Dermis blood vessel endothelial cell (primary cell): Measurements from ENCODE around the gene CEACAM6. TPM values are rescaled to one million over a fixed set of nuclear protein-coding genes. Genes with fewer than 3 reads are reported as not detected.
A peak's percentile ranks its signal among the peaks of the same experiment; 100 is the strongest.
"Not testable (repeated sequence)": the region's sequence is repeated elsewhere in the genome, so short reads cannot be mapped to it uniquely, and the experiment has no call there.

Source experiments
- DNase-seq: peaks from one replicate; pipeline ENCODE4 v3.0.0; 2010
- total RNA-seq: library from RNA; depleted of rRNA; stranded (reverse); fragments of >200 nt; gene quantifications from 2 replicates; pipeline ENCODE4 v1.2.3, GENCODE V29; 2014

The CEACAM6 gene
- total RNA-seq, 1 donor from 2014 or later = not detected

DNA sequence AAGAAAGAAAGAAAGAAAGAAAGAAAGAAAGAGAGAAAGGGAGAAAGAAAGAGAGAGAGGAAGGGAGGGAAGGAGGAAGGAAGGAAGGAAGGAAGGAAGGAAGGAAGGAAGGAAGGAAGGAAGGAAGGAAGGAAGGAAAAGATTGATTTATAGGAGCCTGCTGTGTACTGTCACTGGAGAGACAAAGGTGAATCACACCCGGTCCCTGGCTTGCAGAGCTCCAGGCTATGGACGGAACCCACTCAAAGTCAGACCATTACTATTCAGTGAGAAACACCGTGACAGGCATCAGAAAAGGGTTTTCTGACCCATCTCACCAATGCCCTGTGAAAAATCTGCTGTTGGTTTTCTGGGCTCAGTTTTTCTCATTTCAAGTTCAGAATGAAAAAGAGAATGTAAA, 7.3 kb upstream of the CEACAM6 start:
- no peak for DNase-seq

DNA sequence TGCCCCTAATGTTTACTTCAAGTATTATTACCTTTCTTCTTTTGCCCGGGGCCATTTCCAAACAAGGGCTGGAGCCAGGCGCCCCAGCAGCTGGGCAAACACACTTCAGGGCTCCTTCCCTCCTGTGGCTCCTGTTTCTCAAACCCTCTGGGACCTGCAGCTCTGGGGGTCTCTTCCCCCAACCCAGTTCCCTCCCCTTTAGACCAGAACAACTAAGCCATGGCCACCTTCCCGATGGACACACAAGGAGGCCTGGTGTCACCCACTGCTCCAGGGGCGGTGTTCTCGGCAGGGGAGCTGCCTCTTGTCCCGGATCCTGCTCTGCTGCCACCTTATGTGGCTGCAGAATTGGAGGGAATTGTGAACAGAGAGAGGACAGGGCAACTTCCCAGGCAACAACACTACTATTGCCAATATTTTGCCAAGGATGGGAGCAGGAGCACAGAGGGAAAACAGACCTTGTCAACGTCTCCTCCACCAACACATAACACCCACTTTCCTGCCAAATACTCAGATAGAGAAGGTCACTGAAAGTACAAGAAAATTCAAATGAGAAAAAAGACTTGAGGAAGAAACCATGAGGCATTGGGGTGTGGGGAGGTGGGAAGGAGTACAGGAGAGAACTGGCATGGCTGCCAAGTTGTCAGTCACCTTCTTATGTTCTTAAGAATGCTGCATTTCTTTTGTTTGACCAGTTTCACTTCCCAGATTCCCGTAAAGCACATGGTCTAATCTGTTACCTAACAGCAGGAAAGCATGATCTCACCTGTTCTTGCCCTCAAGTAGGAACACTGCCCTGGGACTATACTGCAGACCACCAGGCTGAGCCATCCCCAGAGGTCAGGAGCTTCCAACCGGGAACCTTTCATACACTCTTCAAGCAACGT, 4.8 kb upstream of the CEACAM6 start:
- DNase-seq = not testable (repeated sequence)

DNA sequence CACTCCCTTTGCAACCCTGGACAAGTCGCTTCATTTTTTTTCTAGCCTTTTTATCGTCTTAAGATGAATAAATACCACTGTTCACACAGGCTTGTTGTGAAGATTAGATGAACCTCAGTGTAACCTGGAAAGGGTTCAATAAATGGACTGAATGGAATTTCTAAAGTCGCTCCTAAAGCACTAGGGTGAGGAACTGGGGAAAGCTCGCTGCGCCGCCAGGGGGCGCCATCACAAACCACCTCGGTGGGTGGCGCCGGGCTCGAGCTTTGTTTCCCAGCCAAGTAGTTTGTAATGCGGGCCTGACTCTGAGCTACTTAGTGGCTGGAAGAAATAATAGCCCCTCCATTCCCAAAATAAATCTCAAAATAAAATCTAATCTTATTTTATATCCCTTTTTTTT, 2.2 kb upstream of the CEACAM6 start:
- DNase-seq = peak; percentile 58

DNA sequence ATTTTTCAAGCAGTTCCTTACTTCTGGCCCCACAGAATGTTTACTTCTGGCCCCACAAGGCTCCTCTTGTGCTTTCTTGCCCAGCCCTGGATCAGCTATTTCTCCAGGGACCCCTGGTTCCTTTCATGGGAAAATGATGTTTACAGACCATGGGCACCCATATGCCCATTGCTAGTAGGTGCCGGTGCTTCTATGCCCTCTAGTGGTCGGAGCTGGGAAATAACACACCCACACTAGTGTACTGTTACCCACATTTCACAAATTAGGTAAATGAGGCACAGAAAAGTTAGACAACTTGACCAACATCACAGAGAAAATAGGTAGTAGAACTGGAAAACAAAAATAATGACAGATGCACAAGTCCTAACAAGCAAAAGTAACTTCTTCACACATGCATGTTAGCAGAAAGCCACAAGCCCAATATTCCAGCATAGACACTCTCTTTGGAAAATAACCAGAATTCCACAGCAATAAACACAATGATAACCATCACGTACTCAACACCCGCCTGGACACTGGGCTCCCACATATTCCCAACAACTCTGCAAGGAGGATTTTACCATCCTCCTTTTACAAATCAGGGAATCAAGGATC, 1.3 kb upstream of the CEACAM6 start:
- peak; percentile 54 for DNase-seq

DNA sequence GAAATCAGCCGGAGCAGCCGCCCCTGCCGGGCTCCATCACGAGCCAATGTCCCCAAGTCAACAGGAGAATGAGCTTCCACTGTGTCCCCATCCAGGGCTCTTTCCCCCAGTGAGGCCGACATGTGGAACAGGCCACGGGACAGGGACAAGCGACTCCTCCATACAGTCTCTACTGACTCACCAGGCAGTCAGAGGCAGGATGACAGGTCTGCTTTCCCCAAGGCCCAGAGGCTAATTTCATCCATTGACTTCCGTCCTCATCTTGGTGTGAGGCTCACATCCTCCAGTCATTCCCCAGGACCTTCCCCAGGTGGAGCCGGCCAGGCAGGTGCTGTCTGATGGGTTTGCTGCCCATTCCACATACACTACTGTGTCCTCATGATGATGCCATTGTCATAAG, 3.5 kb downstream of the CEACAM6 start:
- no peak for DNase-seq

DNA sequence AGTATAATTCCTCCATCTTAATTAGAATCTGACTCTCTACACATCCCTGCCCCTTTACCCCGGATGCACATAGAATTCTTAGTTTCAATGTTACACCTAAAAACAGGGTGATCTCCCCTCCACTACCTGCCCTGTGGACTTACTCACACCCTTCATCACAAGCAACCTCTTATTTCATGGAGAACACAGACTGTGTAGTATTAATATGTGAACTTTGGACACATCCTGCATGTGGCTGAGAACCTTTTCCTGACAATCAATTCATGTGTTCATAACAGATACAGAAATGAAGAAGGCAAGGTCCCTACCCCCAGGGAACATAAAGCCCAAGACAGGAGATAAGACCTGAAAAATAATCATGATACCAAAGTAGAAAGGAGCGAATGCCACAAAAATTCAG, 11.8 kb downstream of the CEACAM6 start:
- DNase-seq = no peak

DNA sequence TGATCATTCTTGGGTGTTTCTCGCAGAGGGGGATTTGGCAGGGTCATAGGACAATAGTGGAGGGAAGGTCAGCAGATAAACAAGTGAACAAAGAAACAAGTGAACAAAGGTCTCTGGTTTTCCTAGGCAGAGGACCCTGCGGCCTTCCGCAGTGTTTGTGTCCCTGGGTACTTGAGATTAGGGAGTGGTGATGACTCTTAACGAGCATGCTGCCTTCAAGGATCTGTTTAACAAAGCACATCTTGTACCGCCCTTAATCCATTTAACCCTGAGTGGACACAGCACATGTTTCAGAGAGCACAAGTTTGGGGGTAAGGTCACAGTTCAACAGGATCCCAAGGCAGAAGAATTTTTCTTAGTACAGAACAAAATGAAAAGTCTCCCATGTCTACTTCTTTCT, 12.8 kb downstream of the CEACAM6 start:
- not testable (repeated sequence) for DNase-seq

DNA sequence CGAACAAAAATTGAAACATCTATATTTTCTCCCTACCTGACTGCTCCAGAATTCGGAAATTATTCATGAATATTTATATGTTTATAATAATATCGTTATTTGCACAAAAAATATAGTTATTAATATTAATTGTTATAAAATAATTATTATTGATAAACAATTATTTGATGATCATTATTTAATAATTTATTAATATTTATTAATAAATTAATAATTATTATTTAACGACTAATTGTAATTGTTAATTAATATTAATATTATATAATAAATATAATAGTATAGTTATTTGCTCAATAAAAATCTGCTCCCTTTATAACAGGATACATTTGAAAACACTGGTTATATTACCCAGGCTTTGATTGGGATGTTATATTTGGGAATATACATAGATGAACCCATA, 14.3 kb downstream of the CEACAM6 start:
- no peak for DNase-seq

DNA sequence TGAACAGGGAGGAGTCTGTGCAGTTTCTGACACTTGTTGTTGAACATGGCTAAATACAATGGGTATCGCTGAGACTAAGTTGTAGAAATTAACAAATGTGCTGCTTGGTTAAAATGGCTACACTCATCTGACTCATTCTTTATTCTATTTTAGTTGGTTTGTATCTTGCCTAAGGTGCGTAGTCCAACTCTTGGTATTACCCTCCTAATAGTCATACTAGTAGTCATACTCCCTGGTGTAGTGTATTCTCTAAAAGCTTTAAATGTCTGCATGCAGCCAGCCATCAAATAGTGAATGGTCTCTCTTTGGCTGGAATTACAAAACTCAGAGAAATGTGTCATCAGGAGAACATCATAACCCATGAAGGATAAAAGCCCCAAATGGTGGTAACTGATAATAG, 16.1 kb downstream of the CEACAM6 start:
- DNase-seq = no peak

DNA sequence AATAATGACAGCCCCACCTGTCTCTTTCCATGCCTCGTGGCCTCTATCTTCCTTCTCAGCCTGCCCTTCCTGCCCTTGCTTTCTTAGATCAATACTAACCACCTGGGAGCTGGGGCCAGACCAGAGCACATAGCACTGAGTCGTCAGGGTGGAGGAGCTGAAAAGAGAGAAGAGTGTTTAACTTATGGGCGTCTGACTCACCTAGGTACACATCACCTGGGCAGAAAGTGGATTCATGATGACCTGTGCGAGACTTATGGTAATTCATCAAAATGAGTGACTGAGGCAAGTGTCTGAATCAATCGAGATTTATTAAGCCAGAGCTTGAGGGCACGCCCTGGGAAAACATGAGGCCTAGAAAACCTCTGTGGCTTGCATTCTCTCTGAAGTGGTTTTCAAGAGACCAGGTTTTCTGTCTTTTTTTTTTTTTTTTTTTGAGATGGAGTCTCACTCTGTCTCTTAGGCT, 19.2 kb downstream of the CEACAM6 start:
- no peak for DNase-seq

DNA sequence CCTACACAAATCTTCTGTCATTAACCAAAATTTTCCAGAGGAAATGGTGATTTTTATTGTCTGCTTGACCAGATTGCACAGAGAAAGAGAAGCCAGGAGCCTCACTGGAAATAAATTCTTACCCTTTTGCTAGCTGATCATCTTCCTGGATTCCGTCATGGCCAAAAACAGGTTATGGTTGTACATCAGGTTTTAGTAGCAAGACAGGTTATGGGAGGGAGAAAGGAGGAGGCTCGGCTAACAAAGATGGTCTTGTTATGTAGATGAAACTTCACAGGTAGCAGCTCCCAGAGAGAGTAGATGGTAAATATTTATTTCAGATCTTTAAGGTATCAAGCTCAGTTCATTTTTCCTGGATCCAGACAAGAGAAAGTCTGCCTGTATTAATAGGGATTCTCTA, 21.4 kb downstream of the CEACAM6 start:
- no peak for DNase-seq

DNA sequence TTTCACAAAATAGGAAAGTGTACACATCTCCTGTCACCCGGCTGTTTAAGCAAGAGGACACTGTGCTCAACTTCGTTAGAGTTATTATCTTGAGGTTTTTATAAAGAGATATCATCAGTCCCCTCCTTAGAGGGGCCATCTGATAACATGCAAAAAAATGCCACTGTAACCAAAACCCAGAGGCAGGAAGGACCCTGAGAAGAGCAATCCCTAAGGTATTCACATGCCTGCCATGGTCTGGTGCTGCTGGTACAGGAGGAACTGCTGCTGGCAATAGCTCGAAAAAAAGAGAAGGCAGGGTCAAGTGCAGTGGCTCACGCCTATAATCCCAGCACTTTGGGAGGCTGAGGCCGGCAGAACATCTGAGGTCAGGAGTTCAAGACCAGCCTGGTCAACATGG, 28.3 kb downstream of the CEACAM6 start:
- no peak for DNase-seq

DNA sequence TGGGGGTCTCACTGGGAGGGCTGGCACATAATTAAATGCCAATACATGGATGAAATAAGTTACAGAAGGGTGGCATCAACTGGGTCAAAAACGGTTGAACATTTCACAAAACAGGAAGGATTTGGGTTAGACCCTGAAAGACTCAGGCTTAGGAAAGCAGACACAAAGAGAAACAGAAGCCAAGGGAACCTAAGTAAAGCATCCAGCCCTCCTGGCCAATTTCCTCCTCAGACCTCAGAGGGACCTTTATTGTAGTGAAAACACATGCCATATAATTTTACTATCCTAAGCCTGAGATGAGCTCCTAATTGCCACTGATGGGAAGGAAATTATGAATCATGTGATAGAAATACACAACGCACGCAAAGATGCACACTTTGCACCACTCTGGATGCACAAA, 29.0 kb downstream of the CEACAM6 start:
- no peak for DNase-seq

DNA sequence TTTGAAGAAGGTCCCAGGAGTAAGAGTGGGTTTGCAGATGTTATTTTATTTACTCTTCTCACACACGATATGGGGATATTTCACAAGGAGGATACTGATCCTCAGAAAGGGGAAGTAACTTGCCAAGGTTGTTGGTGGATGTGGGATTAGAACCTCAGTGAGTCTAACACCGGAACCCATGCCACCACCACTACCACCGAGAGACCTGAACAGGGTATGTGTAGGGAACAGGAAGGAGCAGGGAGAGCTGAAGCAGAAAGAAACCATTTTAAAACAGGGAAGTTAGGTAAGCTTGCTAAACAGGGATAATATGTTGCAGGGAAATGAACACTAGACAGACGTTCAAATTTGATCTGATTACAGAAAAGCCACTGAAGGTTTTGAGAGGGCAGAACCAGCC, 29.4 kb downstream of the CEACAM6 start:
- no peak for DNase-seq

DNA sequence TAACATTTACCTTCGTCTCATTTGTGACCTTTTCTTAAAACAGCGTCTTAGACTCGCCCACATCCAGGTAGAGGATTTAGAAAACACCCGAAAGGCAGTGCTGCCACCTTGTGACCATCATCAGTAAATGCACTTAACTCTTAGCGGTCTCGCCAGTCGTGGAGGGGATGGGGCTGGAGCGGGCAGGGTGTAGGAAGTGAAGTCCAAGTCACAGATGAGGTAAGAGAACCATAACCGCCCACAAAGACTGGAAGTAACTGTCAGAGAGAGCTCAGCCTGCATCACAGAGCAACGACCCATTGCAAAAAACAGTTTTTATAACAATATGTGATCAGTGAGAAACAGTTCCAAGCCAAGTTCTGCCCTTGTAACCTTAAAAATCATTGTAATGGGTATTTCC, 30.3 kb downstream of the CEACAM6 start:
- peak; percentile 84 for DNase-seq

DNA sequence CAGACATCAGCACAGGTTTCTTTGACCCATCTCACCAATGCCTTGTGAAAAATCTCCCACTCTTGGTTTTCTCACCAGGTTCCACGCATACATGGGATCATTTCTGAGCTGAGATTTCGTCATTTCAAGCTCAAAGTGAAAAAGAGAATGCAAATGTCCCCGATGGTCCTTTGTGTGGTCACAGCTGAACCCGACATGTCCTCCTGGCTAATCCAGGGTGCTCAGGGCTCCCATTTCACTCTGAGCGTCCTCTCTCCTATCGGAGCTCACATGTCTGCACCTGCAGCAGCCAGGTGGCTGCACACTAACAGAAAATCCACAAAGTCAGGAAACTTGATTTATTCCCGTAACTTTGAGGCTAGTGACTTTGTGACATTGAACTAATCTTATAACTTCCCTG, 31.7 kb downstream of the CEACAM6 start:
- no peak for DNase-seq

DNA sequence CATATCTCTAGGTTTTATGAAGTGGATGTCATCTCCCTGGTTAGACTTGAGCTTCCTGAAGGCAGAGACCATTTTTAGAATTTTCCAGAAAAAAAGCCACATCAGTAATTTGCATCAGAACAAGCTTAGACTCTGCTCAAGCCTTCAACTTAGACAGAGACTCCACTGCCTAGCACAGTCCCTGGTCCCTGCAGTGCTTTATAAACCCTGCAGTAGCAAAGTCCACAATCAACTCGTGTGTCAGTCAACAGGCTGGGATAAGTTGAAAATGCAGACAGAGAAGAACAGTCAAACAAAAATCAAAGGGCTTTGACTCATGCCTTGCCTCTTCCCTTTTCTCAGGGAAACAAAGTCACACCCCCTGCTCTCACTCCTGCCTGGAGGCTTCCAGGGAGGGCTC, 33.2 kb downstream of the CEACAM6 start:
- DNase-seq = not testable (repeated sequence)

DNA sequence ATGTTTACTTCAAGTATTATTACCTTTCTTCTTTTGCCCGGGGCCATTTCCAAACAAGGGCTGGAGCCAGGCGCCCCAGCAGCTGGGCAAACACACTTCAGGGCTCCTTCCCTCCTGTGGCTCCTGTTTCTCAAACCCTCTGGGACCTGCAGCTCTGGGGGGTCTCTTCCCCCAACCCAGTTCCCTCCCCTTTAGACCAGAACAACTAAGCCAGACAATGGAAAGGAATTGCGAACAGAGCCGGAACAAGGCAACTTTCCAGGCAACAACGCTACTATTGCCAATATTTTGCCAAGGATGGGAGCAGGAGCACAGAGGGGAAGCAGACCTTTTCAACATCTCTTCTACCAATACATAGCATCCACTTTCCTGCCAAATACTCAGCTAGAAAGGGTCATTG, 33.7 kb downstream of the CEACAM6 start:
- not testable (repeated sequence) for DNase-seq

DNA sequence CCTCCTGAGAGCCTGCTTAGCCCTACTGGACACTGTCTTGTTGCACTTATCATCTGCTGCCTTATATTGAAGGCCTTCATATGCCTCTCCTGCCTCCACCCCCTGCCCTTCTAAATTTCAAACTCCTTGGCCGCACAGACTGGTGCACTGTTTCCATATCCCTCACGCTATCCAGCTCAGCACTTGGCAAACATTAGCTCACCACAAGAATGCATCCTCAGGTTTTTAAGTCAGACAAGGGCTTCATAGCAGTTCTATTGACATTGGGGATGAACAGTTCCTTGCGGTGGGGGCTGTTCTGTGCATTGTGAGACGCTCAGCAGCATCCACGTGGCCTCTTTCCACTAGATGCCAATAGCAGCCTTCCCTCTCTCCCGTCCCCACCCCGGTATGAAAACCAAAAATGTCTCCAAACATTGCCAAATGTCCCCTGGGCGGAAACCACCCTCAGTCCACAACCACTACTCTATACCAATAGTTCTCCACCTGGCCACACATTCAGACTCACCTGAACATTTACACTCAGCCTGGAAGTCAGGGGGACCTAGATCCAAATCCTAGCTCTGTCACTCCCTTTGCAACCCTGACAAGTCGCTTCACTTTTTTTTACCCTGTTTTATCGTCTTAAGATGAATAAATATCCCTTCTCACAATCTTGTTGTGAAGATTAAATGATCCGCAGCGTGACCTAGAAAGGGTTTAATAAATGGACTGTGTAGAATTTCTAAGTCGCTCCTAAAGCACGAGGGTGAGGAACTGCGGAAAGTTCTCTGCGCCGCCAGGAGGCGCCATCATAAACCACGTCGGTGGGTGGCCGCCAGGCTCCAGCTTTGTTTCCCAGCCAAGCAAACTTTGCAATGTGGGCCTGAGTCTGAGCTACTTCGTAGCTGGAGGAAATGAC, 37.4 kb downstream of the CEACAM6 start:
- peak; percentile 71 for DNase-seq

DNA sequence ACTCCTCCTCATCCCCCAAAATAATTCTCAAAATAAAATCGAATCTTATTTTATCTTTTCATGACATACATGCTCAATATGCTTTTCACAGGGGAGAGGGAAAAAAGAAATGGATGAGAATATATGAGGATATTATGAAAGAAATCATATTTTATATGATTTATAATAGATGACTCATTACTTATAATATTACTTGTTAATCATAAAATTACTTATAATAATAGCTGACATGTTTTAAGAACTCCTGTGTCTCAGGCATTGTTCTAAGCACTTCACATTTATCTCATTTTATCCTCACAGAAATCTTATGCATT, 38.0 kb downstream of the CEACAM6 start:
- DNase-seq = no peak

DNA sequence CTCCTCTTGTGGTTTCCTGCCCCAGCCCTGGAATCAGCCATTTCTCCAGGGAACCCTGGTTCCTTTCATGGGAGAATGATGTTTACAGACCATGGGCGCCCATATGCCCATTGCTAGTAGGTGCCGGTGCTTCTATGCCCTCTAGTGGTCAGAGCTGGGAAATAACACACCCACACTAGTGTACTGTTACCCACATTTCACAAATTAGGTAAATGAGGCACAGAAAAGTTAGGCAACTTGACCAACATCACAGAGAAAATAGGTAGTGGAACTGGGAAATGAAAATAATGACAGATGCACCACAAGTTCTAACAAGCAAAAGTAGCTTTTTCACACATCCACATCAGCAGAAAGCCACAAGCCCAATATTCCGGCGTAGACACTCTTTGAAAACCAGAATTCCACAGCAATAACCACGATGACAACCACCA, 39.7 kb downstream of the CEACAM6 start:
- DNase-seq = peak; percentile 63

DNA sequence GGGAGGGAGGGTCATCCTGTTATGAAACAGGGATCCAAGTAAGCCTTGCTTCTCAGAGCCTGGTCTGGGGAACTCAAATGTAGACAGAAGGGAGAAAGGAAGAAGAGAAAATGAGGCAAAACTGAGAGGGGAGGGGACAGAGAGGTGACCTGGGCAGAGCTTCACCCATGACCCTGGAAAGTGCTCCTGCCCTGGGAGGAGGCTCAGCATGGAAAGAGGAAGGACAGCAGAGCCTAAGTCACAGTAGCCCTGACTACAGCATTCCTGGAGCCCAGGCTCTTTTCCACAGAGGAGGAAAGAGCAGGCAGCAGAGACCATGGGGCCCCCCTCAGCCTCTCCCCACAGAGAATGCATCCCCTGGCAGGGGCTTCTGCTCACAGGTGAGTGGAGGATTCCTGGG, 41.0 kb downstream of the CEACAM6 start, which contains the start of gene CEACAM3:
Gene CEACAM3, plus strand, starts transcription at position 226 of the 400 bp plus-strand sequence. Its CDS starts 91 bp downstream, at position 317.
- no peak for DNase-seq

DNA sequence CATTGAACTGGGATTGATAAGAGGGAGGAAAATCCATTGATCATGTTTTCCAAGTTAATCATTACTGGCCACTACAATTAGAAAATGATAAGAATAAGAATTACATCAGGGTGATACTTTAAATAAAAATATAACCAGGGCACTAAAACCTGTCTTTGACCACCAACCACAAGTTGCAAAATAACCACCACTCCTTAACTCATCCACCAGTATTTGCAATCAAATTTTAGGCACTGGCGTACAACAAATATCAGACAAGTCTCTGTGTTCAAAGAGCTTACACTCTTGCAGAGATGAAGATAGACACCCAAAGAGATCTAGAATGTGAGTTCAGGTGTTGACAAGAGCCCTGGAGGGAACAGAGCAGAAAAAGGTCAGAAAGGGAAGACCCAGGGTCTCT, 41.6 kb downstream of the CEACAM6 start:
- no peak for DNase-seq
